GM12878 (cell line): ENCODE measurements around the gene MCM3AP. TPM values are rescaled to one million over a fixed set of nuclear protein-coding genes. Genes with fewer than 3 reads are reported as not detected.

ENCODE experiments used
- SMAD5 ChIP-seq: IDR thresholded peaks from 2 replicates; pipeline ENCODE4 v1.6.1; 2016; ENCODE audit warnings: antibody characterized with exemption, low read depth
- polyA plus RNA-seq, 11 experiments: library from polyadenylated mRNA; depleted of rRNA in 4 of 11; unstranded in 6 of 11; stranded (reverse) in 5 of 11; fragments of >200 nt; fragmentation: Nextera tagmentation in 4 of 11; fragmentation: Illumina TruSeq in 1 of 11; extraction: Ambion mirVana in 4 of 11; extraction: Trizol in 1 of 11; gene quantifications; 1 replicate in 1 of 11; 2 replicates in 10 of 11; pipeline versions ENCODE4 v1.2.1 to v1.2.3, GENCODE V29; 2011 to 2016; ENCODE audit warnings: inconsistent platforms in 2 of 11, missing spikeins in 2 of 11, low read depth in 1 of 11
- total RNA-seq, 4 experiments: library from RNA; depleted of rRNA in 3 of 4; stranded (reverse); fragments of >200 nt in 3 of 4; fragmentation: Illumina TruSeq in 1 of 4; extraction: Trizol in 1 of 4; gene quantifications; 2 replicates each; pipeline versions ENCODE4 v1.2.1 to v1.2.3, GENCODE V29; 2013 to 2021
- TF ChIP-seq, protein P1 (sequence below): fragments of 150-350 bp; IDR thresholded peaks from 2 replicates; pipeline ENCODE4 v1.6.1; 2016; ENCODE audit warnings: low read depth, low read length
- TF ChIP-seq, protein P2 (sequence below): fragments of 450-650 bp; formaldehyde crosslinking; IDR thresholded peaks from 2 replicates; pipeline ENCODE4 v1.4.0; 2020; ENCODE audit warnings: mild to moderate bottlenecking, moderate library complexity

MCM3AP gene
- total and polyA plus RNA-seq, 10 of the 15 experiments (the other 5 are each of a cell fraction or from before 2014, with no cell fraction given): 6.1 to 95.7 (median 47.0) TPM

DNA sequence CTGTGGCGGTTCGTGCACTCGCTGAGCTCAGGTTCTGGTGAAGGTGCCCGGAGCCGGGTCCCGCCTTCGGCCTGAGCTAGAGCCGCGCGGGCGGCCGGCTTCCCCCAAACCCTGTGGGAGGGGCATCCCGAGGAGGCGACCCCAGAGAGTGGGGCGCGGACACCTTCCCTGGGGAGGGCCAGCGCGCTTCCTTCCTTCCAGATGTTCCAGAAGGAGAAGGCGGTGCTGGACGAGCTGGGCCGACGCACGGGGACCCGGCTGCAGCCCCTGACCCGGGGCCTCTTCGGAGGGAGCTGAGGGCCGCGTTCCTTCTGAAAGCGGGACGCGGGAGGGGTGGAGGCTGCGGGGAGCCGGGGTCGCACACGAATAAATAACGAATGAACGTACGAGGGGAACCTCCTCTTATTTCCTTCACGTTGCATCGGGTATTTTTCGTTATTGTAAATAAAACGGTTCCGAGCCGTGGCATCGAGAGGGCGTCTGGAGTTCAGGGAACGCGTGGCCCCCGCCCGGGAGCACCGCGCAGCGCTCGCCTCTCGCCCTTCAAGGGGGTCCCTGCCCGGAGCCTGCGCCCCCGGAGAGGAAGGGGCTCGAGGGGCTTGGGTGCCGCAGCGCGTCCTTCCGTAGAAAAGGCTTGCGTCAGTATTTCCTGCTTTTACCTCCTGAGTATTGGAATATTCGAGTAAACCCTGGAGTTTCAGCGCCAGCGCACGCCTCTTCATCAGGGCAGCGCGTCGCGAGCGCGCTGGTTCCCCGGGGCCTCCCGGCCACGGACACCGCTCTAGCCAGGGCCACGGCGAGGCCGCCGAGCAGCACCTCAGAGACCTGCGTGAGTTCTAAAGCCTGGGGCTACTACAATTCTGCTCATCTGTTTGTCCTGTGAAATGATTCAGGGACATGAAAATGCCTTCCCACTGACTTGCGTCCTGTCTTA is 12.2 kb upstream of the MCM3AP start (continued):
- TF ChIP-seq, protein P1, sequence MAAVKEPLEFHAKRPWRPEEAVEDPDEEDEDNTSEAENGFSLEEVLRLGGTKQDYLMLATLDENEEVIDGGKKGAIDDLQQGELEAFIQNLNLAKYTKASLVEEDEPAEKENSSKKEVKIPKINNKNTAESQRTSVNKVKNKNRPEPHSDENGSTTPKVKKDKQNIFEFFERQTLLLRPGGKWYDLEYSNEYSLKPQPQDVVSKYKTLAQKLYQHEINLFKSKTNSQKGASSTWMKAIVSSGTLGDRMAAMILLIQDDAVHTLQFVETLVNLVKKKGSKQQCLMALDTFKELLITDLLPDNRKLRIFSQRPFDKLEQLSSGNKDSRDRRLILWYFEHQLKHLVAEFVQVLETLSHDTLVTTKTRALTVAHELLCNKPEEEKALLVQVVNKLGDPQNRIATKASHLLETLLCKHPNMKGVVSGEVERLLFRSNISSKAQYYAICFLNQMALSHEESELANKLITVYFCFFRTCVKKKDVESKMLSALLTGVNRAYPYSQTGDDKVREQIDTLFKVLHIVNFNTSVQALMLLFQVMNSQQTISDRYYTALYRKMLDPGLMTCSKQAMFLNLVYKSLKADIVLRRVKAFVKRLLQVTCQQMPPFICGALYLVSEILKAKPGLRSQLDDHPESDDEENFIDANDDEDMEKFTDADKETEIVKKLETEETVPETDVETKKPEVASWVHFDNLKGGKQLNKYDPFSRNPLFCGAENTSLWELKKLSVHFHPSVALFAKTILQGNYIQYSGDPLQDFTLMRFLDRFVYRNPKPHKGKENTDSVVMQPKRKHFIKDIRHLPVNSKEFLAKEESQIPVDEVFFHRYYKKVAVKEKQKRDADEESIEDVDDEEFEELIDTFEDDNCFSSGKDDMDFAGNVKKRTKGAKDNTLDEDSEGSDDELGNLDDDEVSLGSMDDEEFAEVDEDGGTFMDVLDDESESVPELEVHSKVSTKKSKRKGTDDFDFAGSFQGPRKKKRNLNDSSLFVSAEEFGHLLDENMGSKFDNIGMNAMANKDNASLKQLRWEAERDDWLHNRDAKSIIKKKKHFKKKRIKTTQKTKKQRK: no peak
- no peak for TF ChIP-seq SMAD5
- TF ChIP-seq, protein P2, sequence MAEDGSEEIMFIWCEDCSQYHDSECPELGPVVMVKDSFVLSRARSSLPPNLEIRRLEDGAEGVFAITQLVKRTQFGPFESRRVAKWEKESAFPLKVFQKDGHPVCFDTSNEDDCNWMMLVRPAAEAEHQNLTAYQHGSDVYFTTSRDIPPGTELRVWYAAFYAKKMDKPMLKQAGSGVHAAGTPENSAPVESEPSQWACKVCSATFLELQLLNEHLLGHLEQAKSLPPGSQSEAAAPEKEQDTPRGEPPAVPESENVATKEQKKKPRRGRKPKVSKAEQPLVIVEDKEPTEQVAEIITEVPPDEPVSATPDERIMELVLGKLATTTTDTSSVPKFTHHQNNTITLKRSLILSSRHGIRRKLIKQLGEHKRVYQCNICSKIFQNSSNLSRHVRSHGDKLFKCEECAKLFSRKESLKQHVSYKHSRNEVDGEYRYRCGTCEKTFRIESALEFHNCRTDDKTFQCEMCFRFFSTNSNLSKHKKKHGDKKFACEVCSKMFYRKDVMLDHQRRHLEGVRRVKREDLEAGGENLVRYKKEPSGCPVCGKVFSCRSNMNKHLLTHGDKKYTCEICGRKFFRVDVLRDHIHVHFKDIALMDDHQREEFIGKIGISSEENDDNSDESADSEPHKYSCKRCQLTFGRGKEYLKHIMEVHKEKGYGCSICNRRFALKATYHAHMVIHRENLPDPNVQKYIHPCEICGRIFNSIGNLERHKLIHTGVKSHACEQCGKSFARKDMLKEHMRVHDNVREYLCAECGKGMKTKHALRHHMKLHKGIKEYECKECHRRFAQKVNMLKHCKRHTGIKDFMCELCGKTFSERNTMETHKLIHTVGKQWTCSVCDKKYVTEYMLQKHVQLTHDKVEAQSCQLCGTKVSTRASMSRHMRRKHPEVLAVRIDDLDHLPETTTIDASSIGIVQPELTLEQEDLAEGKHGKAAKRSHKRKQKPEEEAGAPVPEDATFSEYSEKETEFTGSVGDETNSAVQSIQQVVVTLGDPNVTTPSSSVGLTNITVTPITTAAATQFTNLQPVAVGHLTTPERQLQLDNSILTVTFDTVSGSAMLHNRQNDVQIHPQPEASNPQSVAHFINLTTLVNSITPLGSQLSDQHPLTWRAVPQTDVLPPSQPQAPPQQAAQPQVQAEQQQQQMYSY (CRISPR knock-in tag): no peak
